HG02763 (cell line): ENCODE measurements around the gene CPEB1.
"Not testable (repeated sequence)": the region's sequence is repeated elsewhere in the genome, so short reads cannot be mapped to it uniquely, and the experiment has no call there.

ENCODE experiments used
- ATAC-seq: cut with Tn5 transposase; IDR thresholded peaks from one replicate; pipeline ENCODE4 v1.9.1; 2021; ENCODE audit warnings: mild to moderate bottlenecking, moderate library complexity; ENCODE audit not compliant: unreplicated experiment

Gene CPEB1

GRCh38 chr15:82530606-82531379, 116.4 kb downstream of the CPEB1 start:
- ATAC-seq: peak; percentile 74

GRCh38 chr15:82530006-82530405, 117.2 kb downstream of the CPEB1 start:
- no peak for ATAC-seq

- not testable (repeated sequence) for ATAC-seq
Measured at GRCh38 chr15:82513587-82513986, 133.6 kb downstream of the CPEB1 start.

GRCh38 chr15:82507693-82508092, 139.5 kb downstream of the CPEB1 start:
- ATAC-seq: not testable (repeated sequence)

DNA sequence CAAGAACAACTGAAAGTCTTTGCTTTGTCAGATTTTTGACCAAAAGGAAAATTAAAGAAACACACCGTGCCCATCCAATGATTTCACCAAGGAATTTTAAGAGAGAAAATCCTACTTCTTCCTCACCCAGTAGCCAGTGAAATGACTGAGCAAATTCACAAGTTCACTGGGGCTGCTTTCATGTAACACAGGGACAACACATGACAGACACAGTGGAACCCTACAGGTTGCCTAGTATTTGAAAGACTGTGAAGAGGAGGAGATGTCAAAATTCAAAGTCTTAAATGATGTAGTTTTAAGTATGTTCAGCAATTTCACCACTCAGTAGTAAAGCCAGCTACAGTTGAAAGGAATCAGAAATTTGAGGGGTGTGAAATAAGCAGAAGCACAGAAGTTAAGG, 140.1 kb downstream of the CPEB1 start:
- not testable (repeated sequence) for ATAC-seq

- not testable (repeated sequence) for ATAC-seq
Measured at GRCh38 chr15:82505842-82506241, 141.3 kb downstream of the CPEB1 start.

- not testable (repeated sequence) for ATAC-seq
Measured at GRCh38 chr15:82504074-82504473, 143.1 kb downstream of the CPEB1 start.

DNA sequence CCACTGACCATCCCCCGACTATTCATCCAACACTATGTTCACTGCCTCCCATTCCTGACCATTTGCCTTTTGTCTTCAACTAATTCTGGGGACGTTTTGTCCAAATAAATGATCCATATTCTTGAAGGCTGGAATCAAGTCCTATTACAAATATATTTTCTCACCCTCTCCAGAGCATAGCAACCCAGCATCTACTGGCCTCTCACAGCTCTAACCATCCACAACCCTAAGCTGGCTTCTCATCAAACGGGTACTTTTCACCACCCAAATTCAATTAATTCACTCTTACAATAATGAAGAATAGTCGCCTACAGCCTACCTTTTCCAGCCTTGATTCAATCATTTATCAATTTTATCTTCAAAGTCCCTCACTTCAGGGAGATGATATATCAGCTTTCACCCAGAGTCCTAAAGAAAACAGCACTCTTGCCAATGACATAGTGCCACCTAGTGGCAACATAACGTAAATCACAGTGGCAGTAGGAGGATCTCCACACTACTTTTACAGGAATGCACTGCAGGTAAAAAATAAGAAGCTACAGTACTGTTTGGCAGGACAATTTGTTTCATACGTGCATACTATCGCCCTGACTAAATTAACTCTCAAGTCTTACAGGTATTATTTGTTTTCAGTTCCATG, 144.3 kb downstream of the CPEB1 start:
- peak; percentile 46 for ATAC-seq

DNA sequence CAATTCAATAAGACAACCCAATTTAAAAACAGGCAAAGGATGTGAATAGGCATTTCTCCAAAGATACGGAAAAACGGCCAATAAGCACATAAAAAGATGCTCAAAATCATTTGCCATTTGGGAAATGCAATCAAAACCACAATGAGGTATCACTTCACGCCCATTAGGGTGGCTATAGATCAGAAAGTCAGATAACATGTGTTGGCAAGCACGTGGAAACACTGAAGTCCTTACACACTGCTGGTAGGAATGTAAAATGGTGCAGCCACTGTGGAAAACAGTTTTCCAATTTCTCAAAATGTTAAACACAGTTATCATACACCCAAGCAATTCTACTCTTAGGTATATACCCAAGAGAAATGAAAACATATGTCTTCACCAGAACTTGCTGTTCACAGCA, 146.4 kb downstream of the CPEB1 start:
- ATAC-seq: not testable (repeated sequence)

- not testable (repeated sequence) for ATAC-seq
Measured at GRCh38 chr15:82497978-82498377, 149.2 kb downstream of the CPEB1 start.
